Transverse colon (tissue), 4 donors: ENCODE data around the gene ISYNA1. TPM values are rescaled to one million over a fixed set of nuclear protein-coding genes. Genes with fewer than 3 reads are reported as not detected.

Experiments
- DNase-seq: peaks from one replicate; pipeline ENCODE4 v3.0.0-alpha.2; 2019
- H3K27ac ChIP-seq, 4 donors: fragments of 200-600 bp; sonication (generic); 2 replicates each; pipeline ENCODE4 v1.5.1; 2016 to 2018; ENCODE audit warnings: inconsistent platforms in 4 of 4
- H3K27me3 ChIP-seq: fragments of 200-600 bp; sonication (generic); 2 replicates; pipeline ENCODE4 v1.5.1; 2017; ENCODE audit warnings: inconsistent platforms
- H3K36me3 ChIP-seq, 4 donors: fragments of 200-600 bp; sonication (generic); 2 replicates each; pipeline ENCODE4 v1.5.1; 2017 to 2019; ENCODE audit warnings: inconsistent platforms in 4 of 4
- H3K4me1 ChIP-seq, 4 donors: fragments of 200-600 bp; sonication (generic); 2 replicates each; pipeline ENCODE4 v1.5.1; 2017 to 2020; ENCODE audit warnings: inconsistent platforms in 4 of 4
- H3K4me3 ChIP-seq, 4 donors: fragments of 200-600 bp; sonication (generic); 1 replicate in 1 of 4; 2 replicates in 3 of 4; pipeline versions ENCODE4 v1.5.1 to v1.6.1; 2017 to 2019; ENCODE audit warnings: inconsistent platforms in 4 of 4
- H3K9me3 ChIP-seq, 2 donors: fragments of 200-600 bp; sonication (generic); 2 replicates each; pipeline ENCODE4 v1.5.1; 2017 to 2019; ENCODE audit warnings: inconsistent platforms in 2 of 2
- EP300 ChIP-seq: sonication (generic); formaldehyde crosslinking; IDR thresholded peaks from one replicate; pipeline ENCODE4 v1.6.1; 2017; ENCODE audit warnings: antibody characterized with exemption, low read depth
- POLR2A ChIP-seq: fragments of 450-650 bp; IDR thresholded peaks from one replicate; pipeline ENCODE4 v1.6.1; 2016; ENCODE audit warnings: antibody characterized with exemption, mild to moderate bottlenecking, moderate library complexity
- POLR2AphosphoS5 ChIP-seq, 3 donors: sonication (generic); formaldehyde crosslinking; IDR thresholded peaks; one replicate each; pipeline ENCODE4 v1.6.1; 2016; ENCODE audit warnings: antibody characterized with exemption in 3 of 3
- WGBS, 2 donors: methylation state at CpG; one replicate each; pipeline ENCODE4 v1.1.5; 2018; ENCODE audit warnings: low coverage in 1 of 2; 5-methylcytosine and 5-hydroxymethylcytosine counted together
- in situ Hi-C, 4 donors: fragments of 200-750 bp; cut with MboI; loops; one replicate each; pipeline versions ENCODE4 v1.15.0 to v1.15.1; 2017; ENCODE audit warnings: low sequenced_read_pairs in 3 of 4, low pct_ligation_motif_present in 1 of 4, low pct_unique_long_range_greater_than_20kb in 1 of 4
- intact Hi-C: fragments of 100-400 bp; cut with DNase I; formaldehyde crosslinking; loops from one replicate; pipeline ENCODE4 v1.15.1; 2023; ENCODE audit warnings: low total_unique reads
- total RNA-seq, 4 donors: library from RNA; depleted of rRNA; stranded (reverse); fragments of >200 nt; gene quantifications; one replicate each; pipeline ENCODE4 v1.1.0, GENCODE V29; 2016
- TF ChIP-seq, protein P1 (sequence below), 5 experiments: fragments of 200-600 bp in 3 of 5; fragments of 450-650 bp in 2 of 5; sonication (generic) in 3 of 5; IDR thresholded peaks; 1 replicate in 2 of 5; 2 replicates in 3 of 5; pipeline ENCODE4 v1.5.1; 2016 to 2017; ENCODE audit warnings: antibody characterized with exemption in 5 of 5, inconsistent platforms in 3 of 5, mild to moderate bottlenecking in 2 of 5, moderate library complexity in 1 of 5

ISYNA1 gene
- total RNA-seq, 4 donors from 2014 or later, result 3.0 to 15.1 (median 8.8) TPM

DNA sequence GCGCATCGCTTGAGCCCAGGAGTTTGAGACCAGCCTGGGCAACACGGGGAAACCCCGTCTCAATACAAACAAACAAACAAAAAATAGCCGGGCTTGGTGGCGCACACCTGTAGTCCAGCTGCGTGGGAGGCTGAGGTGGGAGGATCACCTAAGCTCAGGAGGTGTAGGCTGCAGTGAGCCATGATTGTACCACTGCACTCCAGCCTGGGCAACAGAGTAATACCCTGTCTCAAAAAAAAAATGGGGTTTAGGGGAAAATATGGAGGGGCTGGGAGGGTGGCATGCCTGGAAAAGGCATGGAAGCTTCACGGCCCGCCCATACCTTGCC lies 1.9 kb upstream of the ISYNA1 start:
- H3K9me3 ChIP-seq, result no peaks in the 10 kb centered on the region
- no peak overlapping the region for H3K4me3 ChIP-seq
- 74 to 100% methylated on average over 2 to 9 of the region's 9 CpGs for WGBS, 2 donors
- intact Hi-C loops, result loop anchor here (10.0 kb wide), 1 partner anchor 415 kb away; no protein-coding TSS in a partner anchor
- H3K27me3 ChIP-seq, result peaks cover 13% of the 10 kb centered on the region
- DNase-seq, result no peak
- in situ Hi-C loops, result loop anchor here in 1 of 4 donors (10.0 kb wide), 1 partner anchor 415 kb away; no protein-coding TSS in a partner anchor
- peaks cover 15 to 27% (median 24%) of the 10 kb centered on the region in 4 donors for H3K4me1 ChIP-seq
- TF ChIP-seq POLR2AphosphoS5 (IDR thresholded peaks at IDR 0.05), result no peak
- no peak for TF ChIP-seq EP300
- TF ChIP-seq, protein P1, sequence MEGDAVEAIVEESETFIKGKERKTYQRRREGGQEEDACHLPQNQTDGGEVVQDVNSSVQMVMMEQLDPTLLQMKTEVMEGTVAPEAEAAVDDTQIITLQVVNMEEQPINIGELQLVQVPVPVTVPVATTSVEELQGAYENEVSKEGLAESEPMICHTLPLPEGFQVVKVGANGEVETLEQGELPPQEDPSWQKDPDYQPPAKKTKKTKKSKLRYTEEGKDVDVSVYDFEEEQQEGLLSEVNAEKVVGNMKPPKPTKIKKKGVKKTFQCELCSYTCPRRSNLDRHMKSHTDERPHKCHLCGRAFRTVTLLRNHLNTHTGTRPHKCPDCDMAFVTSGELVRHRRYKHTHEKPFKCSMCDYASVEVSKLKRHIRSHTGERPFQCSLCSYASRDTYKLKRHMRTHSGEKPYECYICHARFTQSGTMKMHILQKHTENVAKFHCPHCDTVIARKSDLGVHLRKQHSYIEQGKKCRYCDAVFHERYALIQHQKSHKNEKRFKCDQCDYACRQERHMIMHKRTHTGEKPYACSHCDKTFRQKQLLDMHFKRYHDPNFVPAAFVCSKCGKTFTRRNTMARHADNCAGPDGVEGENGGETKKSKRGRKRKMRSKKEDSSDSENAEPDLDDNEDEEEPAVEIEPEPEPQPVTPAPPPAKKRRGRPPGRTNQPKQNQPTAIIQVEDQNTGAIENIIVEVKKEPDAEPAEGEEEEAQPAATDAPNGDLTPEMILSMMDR (IDR thresholded peaks at IDR 0.05), result no peak
- no peak for TF ChIP-seq POLR2A
- H3K27ac ChIP-seq, result no peak overlapping the region
- peaks cover 0 to 14% (median 6%) of the 10 kb centered on the region in 4 donors for H3K36me3 ChIP-seq

DNA sequence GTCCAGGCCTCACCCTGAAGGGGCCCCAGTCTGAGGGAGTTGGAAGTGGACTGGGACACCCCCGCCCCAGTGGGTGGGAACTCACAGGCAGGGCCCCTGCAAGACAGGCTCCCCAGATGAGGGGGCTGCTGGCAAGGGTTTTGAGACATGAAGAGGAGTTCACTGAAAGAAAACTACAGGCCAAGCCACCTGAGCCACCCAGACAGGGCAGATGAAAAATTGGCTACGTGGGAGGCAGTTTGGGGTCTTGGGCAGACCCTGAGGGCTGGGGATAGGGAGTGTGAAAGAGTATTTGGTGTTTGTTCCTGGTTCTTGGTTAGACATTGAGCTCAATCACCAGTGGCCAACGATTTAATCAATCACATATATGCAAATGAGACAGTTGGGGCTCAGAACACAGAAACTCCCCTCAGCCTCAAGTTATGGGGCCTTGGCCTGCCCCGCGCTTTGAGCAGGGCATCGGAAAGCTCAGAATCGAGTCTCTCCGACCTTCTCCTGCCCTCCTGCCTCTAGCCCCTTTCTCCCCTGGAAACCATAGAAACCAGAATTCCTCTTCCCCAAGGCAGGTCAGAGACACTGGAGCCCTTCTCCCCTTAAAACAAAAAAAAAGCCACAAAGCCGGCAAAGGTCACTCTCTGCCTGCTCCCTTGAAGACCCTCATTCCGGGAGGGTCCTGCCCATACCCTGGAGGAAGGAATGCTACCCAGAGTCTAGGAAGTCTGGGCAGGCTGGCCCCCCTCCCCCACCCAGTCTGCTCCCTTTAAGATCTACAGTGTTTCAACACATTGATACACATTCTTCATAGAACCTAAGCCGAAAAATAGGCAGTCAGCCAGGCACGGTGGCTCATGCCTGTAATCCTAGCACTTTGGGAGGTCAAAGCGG lies 1.3 kb upstream of the ISYNA1 start:
- DNase-seq, result no peak

DNA sequence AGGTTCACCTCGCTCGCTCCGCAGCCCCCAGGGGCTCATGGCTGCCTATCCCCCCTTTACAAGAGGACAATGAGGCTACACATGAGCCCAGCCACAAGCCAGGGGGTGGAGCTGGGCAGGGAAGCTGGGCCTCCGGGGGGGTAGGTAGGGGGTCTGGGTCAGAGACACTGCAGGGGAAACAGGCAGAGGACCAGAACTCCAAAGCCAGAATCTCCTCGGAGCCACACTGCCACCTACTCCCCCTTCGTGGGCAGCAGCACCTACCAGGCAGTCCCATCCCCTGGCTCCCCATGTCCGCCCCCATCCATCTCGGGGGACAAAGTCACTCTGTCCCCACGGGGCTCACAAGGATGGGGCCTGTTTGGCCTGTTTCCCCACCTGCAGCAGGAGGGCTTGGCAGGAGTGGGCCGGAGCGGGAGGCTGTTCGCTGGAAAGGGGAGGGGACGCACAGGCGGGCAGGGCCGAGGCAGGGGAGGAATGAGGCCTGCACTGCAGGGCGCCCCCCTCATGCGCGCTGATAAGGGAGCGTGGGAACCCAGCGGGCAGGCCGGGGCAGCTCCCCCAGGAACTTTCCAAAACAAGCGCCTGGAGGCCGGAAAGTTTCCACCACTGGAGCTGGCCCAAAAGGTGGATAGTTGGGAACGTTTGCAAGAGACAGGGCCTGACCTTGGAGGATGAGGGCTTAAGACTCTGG lies 545 bp upstream of the ISYNA1 start:
- WGBS, 2 donors, result 28% methylated on average over 24 of the region's 24 CpGs; no CpG with 5 or more reads in 1 of the 2 donors
- DNase-seq, result no peak
- H3K4me3 ChIP-seq, result peak overlapping the region in 3 of 4 donors; percentile 25 to 60 (median 46)
- in situ Hi-C loops (no loop called here), intact Hi-C loops (no loop called here)
- peaks cover 15 to 29% (median 26%) of the 10 kb centered on the region in 4 donors for H3K4me1 ChIP-seq
- H3K27ac ChIP-seq, result peak overlapping the region; percentile 41 to 83 (median 64)
- no peak for TF ChIP-seq POLR2A
- peak in 1 of 3 donors; percentile 11 for TF ChIP-seq POLR2AphosphoS5 (IDR thresholded peaks at IDR 0.05)
- no peak for TF ChIP-seq EP300
- peaks cover 13% of the 10 kb centered on the region for H3K27me3 ChIP-seq
- peaks cover 0 to under 1% (median 0%) of the 10 kb centered on the region in 4 donors for H3K36me3 ChIP-seq
- H3K9me3 ChIP-seq, result no peaks in the 10 kb centered on the region

More for the DNA sequence above, 1.3 kb upstream of the ISYNA1 start:
- peak overlapping the region in 2 of 4 donors; percentile 71 to 83 for H3K27ac ChIP-seq
- H3K4me1 ChIP-seq, result peaks cover 15 to 27% (median 24%) of the 10 kb centered on the region in 4 donors
- in situ Hi-C loops (no loop called here), intact Hi-C loops (no loop called here)
- no peaks in the 10 kb centered on the region for H3K9me3 ChIP-seq
- H3K36me3 ChIP-seq, result peaks cover 0 to 8% (median 3%) of the 10 kb centered on the region in 4 donors
- H3K4me3 ChIP-seq, result no peak overlapping the region
- no peak for TF ChIP-seq POLR2A
- no peak for TF ChIP-seq EP300
- TF ChIP-seq, protein P1 (IDR thresholded peaks at IDR 0.05), result no peak
- no peak for TF ChIP-seq POLR2AphosphoS5 (IDR thresholded peaks at IDR 0.05)
- WGBS, 2 donors, result 67 to 85% methylated on average over 4 to 12 of the region's 13 CpGs
- H3K27me3 ChIP-seq, result peaks cover 13% of the 10 kb centered on the region

DNA sequence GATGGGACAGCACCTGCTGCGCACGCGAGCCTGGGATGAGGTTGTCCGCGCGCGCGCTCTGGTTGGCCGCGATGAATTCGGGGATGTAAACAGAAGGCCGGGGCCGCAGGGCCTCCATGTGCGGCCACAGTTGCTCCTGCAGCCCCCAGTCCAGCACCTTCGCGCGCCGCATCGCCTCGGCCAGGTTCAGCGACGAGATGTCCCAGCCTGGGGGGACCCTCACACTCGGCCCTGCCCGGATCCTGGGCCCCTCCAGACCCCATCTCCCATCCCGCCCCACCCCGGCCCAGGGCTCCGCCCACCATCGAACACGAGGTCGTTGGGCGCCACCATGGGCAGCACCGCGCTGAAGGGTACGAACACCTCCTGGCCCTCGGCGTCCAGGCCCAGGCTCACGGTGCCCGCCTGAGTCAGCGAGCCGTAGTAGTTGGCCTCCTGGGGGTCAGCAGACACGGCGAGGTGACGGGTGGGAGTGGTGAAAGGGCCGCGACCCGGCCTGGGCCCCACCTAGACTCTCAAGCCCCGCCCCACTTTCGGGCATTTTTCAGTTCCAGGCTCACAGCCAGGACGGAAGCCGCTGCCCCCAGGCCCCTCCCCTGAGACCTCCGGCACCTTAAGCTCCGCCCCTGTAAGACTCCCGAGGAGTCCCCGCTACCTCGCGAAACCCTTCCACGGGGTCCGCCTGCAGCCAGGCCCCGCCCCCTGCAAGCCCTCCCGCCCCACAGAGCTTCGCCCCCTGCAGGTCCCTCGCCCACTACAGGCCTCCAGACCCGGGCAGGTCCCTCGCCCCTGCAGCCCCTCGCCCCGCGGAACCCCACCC lies 1.1 kb downstream of the ISYNA1 start:
- in situ Hi-C loops, result no loop called here
- peak; percentile 86 for DNase-seq
- no peak for TF ChIP-seq POLR2AphosphoS5 (IDR thresholded peaks at IDR 0.05)
- intact Hi-C loops, result no loop called here
- peaks cover 15 to 37% (median 32%) of the 10 kb centered on the region in 4 donors for H3K4me1 ChIP-seq
- peak overlapping the region; percentile 41 to 83 (median 64) for H3K27ac ChIP-seq
- 29% methylated on average over 38 of the region's 67 CpGs; no CpG with 5 or more reads in 1 of the 2 donors for WGBS, 2 donors
- no peaks in the 10 kb centered on the region for H3K9me3 ChIP-seq
- H3K27me3 ChIP-seq, result peaks cover 13% of the 10 kb centered on the region
- no peaks in the 10 kb centered on the region for H3K36me3 ChIP-seq
- H3K4me3 ChIP-seq, result peak overlapping the region; percentile 25 to 60 (median 43)
